ENCODE data around the gene TUBE1.

- no peak for TF ChIP-seq CTCF (IDR thresholded peaks at IDR 0.05)
- no peak for TF ChIP-seq RFX5 (IDR thresholded peaks at IDR 0.05; ENCODE audit: low read length)
- no peak for TF ChIP-seq TAF1 (IDR thresholded peaks at IDR 0.05; ENCODE audit: borderline replicate concordance, low read depth, low read length)
- TF ChIP-seq PBX3 (IDR thresholded peaks at IDR 0.05), result no peak
- no peak for TF ChIP-seq TEAD4 (IDR thresholded peaks at IDR 0.05; ENCODE audit: borderline replicate concordance, insufficient read depth)
- no peak for TF ChIP-seq POLR2AphosphoS5 (IDR thresholded peaks at IDR 0.05; ENCODE audit: low read depth, low read length)
- TF ChIP-seq RAD21 (IDR thresholded peaks at IDR 0.05; ENCODE audit: low read length), result no peak
- TF ChIP-seq RCOR1 (IDR thresholded peaks at IDR 0.05; ENCODE audit: low read length), result no peak
- TF ChIP-seq YY1 (IDR thresholded peaks at IDR 0.05; ENCODE audit: low read depth), result no peak
- TF ChIP-seq SIN3A (IDR thresholded peaks at IDR 0.05; ENCODE audit: borderline replicate concordance, low read depth, low read length), result no peak
- TF ChIP-seq MXI1 (IDR thresholded peaks at IDR 0.05; ENCODE audit: low read depth, low read length), result no peak
- TF ChIP-seq ZBTB33 (IDR thresholded peaks at IDR 0.05; ENCODE audit: borderline replicate concordance, low read depth), result no peak
Observed at GRCh38 chr6:112062966-112063365, 24.3 kb downstream of the TUBE1 start.

Measured in SK-N-SH (cell line).